ENCODE results near the gene DOCK2.
"Not testable (repeated sequence)": the region's sequence is repeated elsewhere in the genome, so short reads cannot be mapped to it uniquely, and the experiment has no call there.

GRCh38 chr5:169752566-169752965 is 115.5 kb downstream of the DOCK2 start:
- TF ChIP-seq POLR2A, CTCF (IDR thresholded peaks at IDR 0.05): not testable (repeated sequence)
